Neural progenitor cell (in vitro differentiated cells): ENCODE results near the gene RAD51B.

Experiments
- EZH2 ChIP-seq: fragments of 200-600 bp; sonication (generic); IDR thresholded peaks from 2 replicates; pipeline ENCODE4 v1.6.1; 2017; ENCODE audit warnings: antibody characterized with exemption, mild to moderate bottlenecking, moderate library complexity
- TF ChIP-seq, protein P1 (sequence below): fragments of 200-600 bp; sonication (generic); IDR thresholded peaks from 2 replicates; pipeline ENCODE4 v1.5.1; 2017; ENCODE audit warnings: antibody characterized with exemption, mild to moderate bottlenecking

DNA sequence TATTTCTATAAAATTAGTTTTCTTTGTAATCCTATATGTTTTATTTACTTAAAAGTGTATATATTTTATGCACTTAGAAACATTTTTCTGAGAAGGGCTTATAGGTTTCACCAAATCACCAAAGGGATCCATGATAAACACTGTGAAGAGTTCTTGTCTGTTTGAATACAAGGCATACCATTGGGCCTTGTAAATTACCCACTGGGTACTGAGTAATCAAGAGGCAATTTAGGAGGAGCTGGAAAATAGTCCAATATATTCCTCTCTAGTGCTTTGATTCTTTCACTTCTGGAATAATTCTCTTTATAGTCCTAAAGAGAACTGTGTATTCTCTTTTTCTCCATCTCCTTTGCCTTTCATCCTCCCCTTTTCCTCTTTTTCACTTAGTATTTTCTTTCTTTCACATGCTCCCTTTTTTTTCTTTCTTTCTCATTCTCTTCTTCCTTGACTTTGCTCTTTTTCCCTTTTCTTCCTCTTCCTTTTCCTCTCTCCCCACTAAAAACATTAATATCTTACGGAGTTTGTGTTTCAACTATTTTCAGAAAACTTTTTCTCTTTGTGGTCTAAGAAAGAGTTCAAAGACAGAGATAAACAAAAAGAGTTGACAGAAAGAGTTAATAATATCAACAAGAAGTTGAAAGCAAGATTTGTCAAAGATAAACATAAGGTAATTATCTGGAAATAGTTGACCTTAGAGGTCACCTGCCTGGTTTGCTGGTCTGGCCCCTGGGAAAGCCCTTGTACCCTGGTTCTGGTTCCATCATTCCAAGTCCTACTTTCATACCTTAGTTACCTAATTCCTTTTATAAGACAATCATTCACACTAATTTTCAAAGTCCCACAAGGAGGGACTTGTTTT lies 435.3 kb downstream of the RAD51B start:
- TF ChIP-seq, protein P1, sequence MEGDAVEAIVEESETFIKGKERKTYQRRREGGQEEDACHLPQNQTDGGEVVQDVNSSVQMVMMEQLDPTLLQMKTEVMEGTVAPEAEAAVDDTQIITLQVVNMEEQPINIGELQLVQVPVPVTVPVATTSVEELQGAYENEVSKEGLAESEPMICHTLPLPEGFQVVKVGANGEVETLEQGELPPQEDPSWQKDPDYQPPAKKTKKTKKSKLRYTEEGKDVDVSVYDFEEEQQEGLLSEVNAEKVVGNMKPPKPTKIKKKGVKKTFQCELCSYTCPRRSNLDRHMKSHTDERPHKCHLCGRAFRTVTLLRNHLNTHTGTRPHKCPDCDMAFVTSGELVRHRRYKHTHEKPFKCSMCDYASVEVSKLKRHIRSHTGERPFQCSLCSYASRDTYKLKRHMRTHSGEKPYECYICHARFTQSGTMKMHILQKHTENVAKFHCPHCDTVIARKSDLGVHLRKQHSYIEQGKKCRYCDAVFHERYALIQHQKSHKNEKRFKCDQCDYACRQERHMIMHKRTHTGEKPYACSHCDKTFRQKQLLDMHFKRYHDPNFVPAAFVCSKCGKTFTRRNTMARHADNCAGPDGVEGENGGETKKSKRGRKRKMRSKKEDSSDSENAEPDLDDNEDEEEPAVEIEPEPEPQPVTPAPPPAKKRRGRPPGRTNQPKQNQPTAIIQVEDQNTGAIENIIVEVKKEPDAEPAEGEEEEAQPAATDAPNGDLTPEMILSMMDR: no peak
- TF ChIP-seq EZH2: no peak
